ENCODE data around the gene ARHGAP24.

DNA sequence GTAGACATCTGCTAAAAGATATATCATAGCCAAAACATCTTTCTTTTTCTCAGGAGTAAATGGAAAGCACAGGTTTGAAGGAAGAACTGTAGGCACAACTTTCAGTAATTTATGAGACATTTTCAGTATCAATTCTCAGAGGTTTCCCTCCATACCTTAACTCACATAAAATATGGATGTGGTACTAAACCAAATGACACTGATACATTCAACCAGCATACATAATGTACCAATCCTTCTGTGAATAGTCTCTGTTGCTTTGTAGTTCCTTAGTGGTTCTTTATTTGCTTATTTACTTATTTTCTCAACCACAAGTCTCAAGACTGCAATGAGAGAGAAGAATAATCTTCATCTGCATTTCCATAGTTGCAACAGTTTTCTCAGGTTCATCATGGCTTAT lies 96.1 kb downstream of the ARHGAP24 start:
- TF ChIP-seq, protein P1, sequence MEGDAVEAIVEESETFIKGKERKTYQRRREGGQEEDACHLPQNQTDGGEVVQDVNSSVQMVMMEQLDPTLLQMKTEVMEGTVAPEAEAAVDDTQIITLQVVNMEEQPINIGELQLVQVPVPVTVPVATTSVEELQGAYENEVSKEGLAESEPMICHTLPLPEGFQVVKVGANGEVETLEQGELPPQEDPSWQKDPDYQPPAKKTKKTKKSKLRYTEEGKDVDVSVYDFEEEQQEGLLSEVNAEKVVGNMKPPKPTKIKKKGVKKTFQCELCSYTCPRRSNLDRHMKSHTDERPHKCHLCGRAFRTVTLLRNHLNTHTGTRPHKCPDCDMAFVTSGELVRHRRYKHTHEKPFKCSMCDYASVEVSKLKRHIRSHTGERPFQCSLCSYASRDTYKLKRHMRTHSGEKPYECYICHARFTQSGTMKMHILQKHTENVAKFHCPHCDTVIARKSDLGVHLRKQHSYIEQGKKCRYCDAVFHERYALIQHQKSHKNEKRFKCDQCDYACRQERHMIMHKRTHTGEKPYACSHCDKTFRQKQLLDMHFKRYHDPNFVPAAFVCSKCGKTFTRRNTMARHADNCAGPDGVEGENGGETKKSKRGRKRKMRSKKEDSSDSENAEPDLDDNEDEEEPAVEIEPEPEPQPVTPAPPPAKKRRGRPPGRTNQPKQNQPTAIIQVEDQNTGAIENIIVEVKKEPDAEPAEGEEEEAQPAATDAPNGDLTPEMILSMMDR (IDR thresholded peaks at IDR 0.05) = no peak
- TF ChIP-seq POLR2A (IDR thresholded peaks at IDR 0.05) = no peak

Data from ovary (tissue), 3 donors.